Activated T-cell treated with anti-CD3 and anti-CD28 coated beads, Interleukin-2, amount 50 U/mL, for 72 hours (primary cell): ENCODE measurements around the gene GALK1. TPM values are rescaled to one million over a fixed set of nuclear protein-coding genes. Genes with fewer than 3 reads are reported as not detected.
A peak's percentile ranks its signal among the peaks of the same experiment; 100 is the strongest.
"Not testable (repeated sequence)": the region's sequence is repeated elsewhere in the genome, so short reads cannot be mapped to it uniquely, and the experiment has no call there.

Experiments
- ATAC-seq, 2 donors: fragments of 150-1000 bp; cut with Tn5 transposase; replicated peaks in 1 of 2; 2 replicates each; pipeline ENCODE4 v1.10.0; 2021; ENCODE audit warnings: moderate library complexity in 2 of 2, mild to moderate bottlenecking in 1 of 2
- DNase-seq, 2 donors: peaks; one replicate each; pipeline ENCODE4 v3.0.0; 2021 to 2022; ENCODE audit warnings: mixed read lengths in 1 of 2
- H3K27ac Mint-ChIP-seq: one replicate; pipeline ENCODE4 v1.8.0; 2022; ENCODE audit warnings: mild to moderate bottlenecking, moderate library complexity, mixed read lengths
- H3K27me3 Mint-ChIP-seq: one replicate; pipeline ENCODE4 v1.8.0; 2022; ENCODE audit warnings: low read depth, mixed read lengths
- H3K36me3 Mint-ChIP-seq, 2 donors: one replicate each; pipeline ENCODE4 v1.8.0; 2022; ENCODE audit warnings: mixed read lengths in 2 of 2, mild to moderate bottlenecking in 1 of 2; ENCODE audit not compliant: insufficient read depth in 2 of 2
- H3K4me1 Mint-ChIP-seq: one replicate; pipeline ENCODE4 v1.8.0; 2022; ENCODE audit warnings: low read depth, mixed read lengths
- H3K4me3 Mint-ChIP-seq, 2 donors: one replicate each; pipeline ENCODE4 v1.8.0; 2022; ENCODE audit warnings: mild to moderate bottlenecking in 2 of 2, mixed read lengths in 2 of 2, moderate library complexity in 2 of 2
- H3K9me3 Mint-ChIP-seq, 2 donors: one replicate each; pipeline ENCODE4 v1.8.0; 2022; ENCODE audit warnings: mixed read lengths in 2 of 2
- total RNA-seq, 2 donors: library from RNA; stranded (reverse); gene quantifications; one replicate each; pipeline ENCODE4 v1.2.3, GENCODE V29; 2022

The GALK1 gene
- total RNA-seq, 2 donors from 2014 or later, result 41.9 to 51.2 TPM

- ATAC-seq, result no peak
- DNase-seq, result no peak
- Mint-ChIP-seq H3K27ac (peak overlapping the region; percentile 99), H3K9me3 (no peaks in the 10 kb centered on the region), H3K4me1 (peaks cover 61% of the 10 kb centered on the region), H3K4me3 (peak overlapping the region; percentile 90 to 96), H3K27me3 (no peaks in the 10 kb centered on the region), H3K36me3 (peaks cover 21 to 28% of the 10 kb centered on the region in 2 donors)
Observed at GRCh38 chr17:75778861-75779249, 13.9 kb upstream of the GALK1 start.

- H3K4me1 Mint-ChIP-seq, result peaks cover 56% of the 10 kb centered on the region
- ATAC-seq, DNase-seq, H3K27me3 Mint-ChIP-seq, H3K9me3 Mint-ChIP-seq: not testable (repeated sequence)
- peak overlapping the region; percentile 99 for H3K27ac Mint-ChIP-seq
- H3K36me3 Mint-ChIP-seq, result peaks cover 21 to 28% of the 10 kb centered on the region in 2 donors
- peak overlapping the region; percentile 90 to 96 for H3K4me3 Mint-ChIP-seq
Observed at GRCh38 chr17:75778066-75778860, 13.3 kb upstream of the GALK1 start.

- DNase-seq, result no peak
- Mint-ChIP-seq H3K36me3 (peaks cover 21 to 28% of the 10 kb centered on the region in 2 donors), H3K27me3 (no peaks in the 10 kb centered on the region), H3K4me1 (peaks cover 47% of the 10 kb centered on the region), H3K27ac (peak overlapping the region; percentile 99), H3K9me3 (no peaks in the 10 kb centered on the region), H3K4me3 (peak overlapping the region; percentile 90 to 96)
- ATAC-seq, result no peak
Observed at GRCh38 chr17:75777296-75777922, 12.4 kb upstream of the GALK1 start.

- peaks cover 52% of the 10 kb centered on the region for H3K4me1 Mint-ChIP-seq
- H3K36me3 Mint-ChIP-seq, result peaks cover 21 to 28% of the 10 kb centered on the region in 2 donors
- H3K9me3 Mint-ChIP-seq, result no peaks in the 10 kb centered on the region
- H3K4me3 Mint-ChIP-seq, result peak overlapping the region; percentile 90 to 96
- ATAC-seq (no peak), DNase-seq (peak in 1 of 2 donors; percentile 42)
- H3K27me3 Mint-ChIP-seq, result no peaks in the 10 kb centered on the region
- peak overlapping the region; percentile 99 for H3K27ac Mint-ChIP-seq
Observed at GRCh38 chr17:75776386-75777295, 11.6 kb upstream of the GALK1 start.

GRCh38 chr17:75774991-75775668 lies 10.1 kb upstream of the GALK1 start:
- H3K36me3 Mint-ChIP-seq, result peaks cover 21 to 28% of the 10 kb centered on the region in 2 donors

GRCh38 chr17:75774471-75774990 lies 9.5 kb upstream of the GALK1 start:
- peak in 1 of 2 donors; percentile 7 for ATAC-seq
- DNase-seq, result peak in 1 of 2 donors; percentile 64
- Mint-ChIP-seq H3K36me3 (peaks cover 18 to 26% of the 10 kb centered on the region in 2 donors), H3K4me1 (peaks cover 48% of the 10 kb centered on the region), H3K9me3 (no peaks in the 10 kb centered on the region), H3K27me3 (no peaks in the 10 kb centered on the region), H3K4me3 (peak overlapping the region in 1 of 2 donors; percentile 30), H3K27ac (peak overlapping the region; percentile 85)

More at GRCh38 chr17:75774991-75775668, 10.1 kb upstream of the GALK1 start:
- no peaks in the 10 kb centered on the region for H3K27me3 Mint-ChIP-seq
- DNase-seq (peak; percentile 41 to 57), ATAC-seq (no peak)
- H3K4me1 Mint-ChIP-seq, result peaks cover 54% of the 10 kb centered on the region
- H3K9me3 Mint-ChIP-seq, result no peaks in the 10 kb centered on the region
- peak overlapping the region in 1 of 2 donors; percentile 96 for H3K4me3 Mint-ChIP-seq
- H3K27ac Mint-ChIP-seq, result peak overlapping the region; percentile 99

- ATAC-seq (peak; percentile 3 to 18), DNase-seq (peak; percentile 50 to 67)
- Mint-ChIP-seq H3K9me3 (no peaks in the 10 kb centered on the region), H3K27me3 (no peaks in the 10 kb centered on the region), H3K27ac (peak overlapping the region; percentile 28), H3K36me3 (peaks cover 18 to 25% of the 10 kb centered on the region in 2 donors), H3K4me1 (peaks cover 46% of the 10 kb centered on the region), H3K4me3 (no peak overlapping the region)
Observed at GRCh38 chr17:75773808-75774470, 8.9 kb upstream of the GALK1 start.

GRCh38 chr17:75773121-75773807 lies 8.3 kb upstream of the GALK1 start:
- H3K27ac Mint-ChIP-seq, result peak overlapping the region; percentile 28
- peak; percentile 5 to 12 for ATAC-seq
- H3K4me3 Mint-ChIP-seq, result no peak overlapping the region
- H3K36me3 Mint-ChIP-seq, result peaks cover 12 to 19% of the 10 kb centered on the region in 2 donors
- no peaks in the 10 kb centered on the region for H3K27me3 Mint-ChIP-seq
- peak; percentile 38 to 55 for DNase-seq
- H3K9me3 Mint-ChIP-seq, result no peaks in the 10 kb centered on the region
- peaks cover 42% of the 10 kb centered on the region for H3K4me1 Mint-ChIP-seq

- Mint-ChIP-seq H3K9me3 (no peaks in the 10 kb centered on the region), H3K27ac (peak overlapping the region; percentile 72), H3K4me3 (no peak overlapping the region), H3K27me3 (no peaks in the 10 kb centered on the region), H3K4me1 (peaks cover 25% of the 10 kb centered on the region), H3K36me3 (peaks cover under 1 to 4% of the 10 kb centered on the region in 2 donors)
- no peak for DNase-seq
- peak in 1 of 2 donors; percentile 1 for ATAC-seq
Observed at GRCh38 chr17:75771334-75772281, 6.6 kb upstream of the GALK1 start.

GRCh38 chr17:75769536-75769935 lies 4.5 kb upstream of the GALK1 start:
- ATAC-seq (no peak), DNase-seq (no peak)
- peaks cover 11% of the 10 kb centered on the region for H3K4me1 Mint-ChIP-seq
- H3K4me3 Mint-ChIP-seq, result peak overlapping the region in 1 of 2 donors; percentile 14
- H3K27me3 Mint-ChIP-seq, result no peaks in the 10 kb centered on the region
- peak overlapping the region; percentile 79 for H3K27ac Mint-ChIP-seq
- no peaks in the 10 kb centered on the region for H3K36me3 Mint-ChIP-seq
- no peaks in the 10 kb centered on the region for H3K9me3 Mint-ChIP-seq
